Breast epithelium (tissue), 4 donors: ENCODE data around the gene EPS8L1. TPM values are rescaled to one million over a fixed set of nuclear protein-coding genes. Genes with fewer than 3 reads are reported as not detected.

Experiments
- DNase-seq, 2 donors: peaks; one replicate each; pipeline ENCODE4 v3.0.0-alpha.2; 2019; ENCODE audit warnings: low spot score in 2 of 2
- H3K27ac ChIP-seq, 2 donors: fragments of 200-600 bp; sonication (generic) in 1 of 2; one replicate each; pipeline ENCODE4 v1.5.1; 2016 to 2019; ENCODE audit warnings: mild to moderate bottlenecking in 1 of 2
- H3K27me3 ChIP-seq, 2 donors: fragments of 200-600 bp; sonication (generic) in 1 of 2; one replicate each; pipeline versions ENCODE4 v1.5.1 to v1.6.0; 2017 to 2019; ENCODE audit warnings: control low read depth in 1 of 2, mild to moderate bottlenecking in 1 of 2
- H3K36me3 ChIP-seq: fragments of 200-600 bp; one replicate; pipeline ENCODE4 v1.5.1; 2019
- H3K4me1 ChIP-seq, 2 donors: fragments of 200-600 bp; sonication (generic); one replicate each; pipeline ENCODE4 v1.5.1; 2016 to 2019; ENCODE audit warnings: control low read depth in 1 of 2
- H3K4me3 ChIP-seq, 3 donors: fragments of 200-600 bp; sonication (generic); 1 replicate in 2 of 3; 2 replicates in 1 of 3; pipeline ENCODE4 v1.5.1; 2016 to 2019; ENCODE audit warnings: mild to moderate bottlenecking in 3 of 3, moderate library complexity in 2 of 3
- H3K9me3 ChIP-seq, 2 donors: fragments of 200-600 bp; sonication (generic) in 1 of 2; one replicate each; pipeline ENCODE4 v1.5.1; 2016 to 2019; ENCODE audit warnings: control low read depth in 1 of 2
- POLR2A ChIP-seq: fragments of 450-650 bp; IDR thresholded peaks from one replicate; pipeline ENCODE4 v1.6.1; 2016; ENCODE audit warnings: antibody characterized with exemption, mild to moderate bottlenecking, moderate library complexity
- POLR2AphosphoS5 ChIP-seq, 3 donors: sonication (generic); formaldehyde crosslinking; IDR thresholded peaks; one replicate each; pipeline ENCODE4 v1.6.1; 2017; ENCODE audit warnings: antibody characterized with exemption in 3 of 3
- intact Hi-C: fragments of 100-400 bp; cut with DNase I; formaldehyde crosslinking; loops from one replicate; pipeline ENCODE4 v1.15.1; 2023; ENCODE audit warnings: low total_unique reads
- total RNA-seq, 3 donors: library from RNA; depleted of rRNA; stranded (reverse); fragments of >200 nt; gene quantifications; one replicate each; pipeline ENCODE4 v1.1.0, GENCODE V29; 2016
- TF ChIP-seq, protein P1 (sequence below), 3 donors: fragments of 450-650 bp; IDR thresholded peaks; one replicate each; pipeline ENCODE4 v1.5.1; 2016 to 2017; ENCODE audit warnings: antibody characterized with exemption in 3 of 3, mild to moderate bottlenecking in 3 of 3, moderate library complexity in 3 of 3

The EPS8L1 gene
- total RNA-seq, 3 donors from 2014 or later, result 2.4 to 51.1 (median 50.1) TPM

DNA sequence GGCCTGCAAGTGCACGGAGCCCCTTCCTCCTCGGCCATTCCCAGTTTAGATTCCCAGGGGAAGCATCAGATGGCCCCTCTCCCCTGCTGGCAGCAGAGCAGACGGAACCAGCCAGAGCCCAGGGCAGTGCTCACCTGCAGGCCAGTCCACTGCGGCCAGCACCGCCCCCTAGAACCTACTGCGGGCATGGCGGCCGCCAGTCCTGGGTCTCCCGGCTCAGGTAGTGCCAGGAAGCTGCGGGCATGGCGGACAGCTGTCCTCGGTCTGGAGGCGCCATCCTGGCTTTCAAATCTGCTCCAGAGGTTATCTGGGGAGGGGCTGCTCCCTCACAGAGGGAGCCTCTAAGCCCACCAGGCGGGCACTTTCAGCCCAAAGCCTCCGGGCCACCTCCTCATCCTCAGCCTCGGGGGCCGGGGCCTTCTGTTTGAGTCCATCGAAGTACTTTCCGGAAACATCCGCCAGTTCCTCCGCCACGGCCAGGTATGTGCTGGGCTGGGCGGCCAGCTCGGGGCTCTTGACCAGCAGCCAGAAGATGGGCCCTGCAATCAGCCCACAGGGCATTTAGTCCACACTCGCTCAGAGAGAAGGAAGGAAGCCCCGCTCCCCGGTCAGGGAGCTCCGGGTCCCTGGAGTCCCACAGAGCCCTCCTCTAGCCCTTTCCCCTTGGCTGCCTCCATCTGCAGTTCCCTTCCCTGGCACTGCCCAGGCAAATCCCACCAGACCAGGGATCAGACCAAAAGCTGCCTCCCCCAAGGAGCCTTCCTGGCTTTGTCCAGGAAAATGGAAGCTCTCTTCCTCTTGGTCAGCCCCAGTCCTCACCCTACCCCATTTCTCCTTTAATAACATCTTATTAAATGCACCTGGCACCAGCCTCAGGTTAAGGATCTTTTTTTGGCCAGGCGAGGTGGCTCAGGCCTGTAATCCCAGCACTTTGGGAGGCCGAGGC is 30.6 kb upstream of the EPS8L1 start:
- TF ChIP-seq POLR2AphosphoS5 (IDR thresholded peaks at IDR 0.05), result no peak
- TF ChIP-seq, protein P1, sequence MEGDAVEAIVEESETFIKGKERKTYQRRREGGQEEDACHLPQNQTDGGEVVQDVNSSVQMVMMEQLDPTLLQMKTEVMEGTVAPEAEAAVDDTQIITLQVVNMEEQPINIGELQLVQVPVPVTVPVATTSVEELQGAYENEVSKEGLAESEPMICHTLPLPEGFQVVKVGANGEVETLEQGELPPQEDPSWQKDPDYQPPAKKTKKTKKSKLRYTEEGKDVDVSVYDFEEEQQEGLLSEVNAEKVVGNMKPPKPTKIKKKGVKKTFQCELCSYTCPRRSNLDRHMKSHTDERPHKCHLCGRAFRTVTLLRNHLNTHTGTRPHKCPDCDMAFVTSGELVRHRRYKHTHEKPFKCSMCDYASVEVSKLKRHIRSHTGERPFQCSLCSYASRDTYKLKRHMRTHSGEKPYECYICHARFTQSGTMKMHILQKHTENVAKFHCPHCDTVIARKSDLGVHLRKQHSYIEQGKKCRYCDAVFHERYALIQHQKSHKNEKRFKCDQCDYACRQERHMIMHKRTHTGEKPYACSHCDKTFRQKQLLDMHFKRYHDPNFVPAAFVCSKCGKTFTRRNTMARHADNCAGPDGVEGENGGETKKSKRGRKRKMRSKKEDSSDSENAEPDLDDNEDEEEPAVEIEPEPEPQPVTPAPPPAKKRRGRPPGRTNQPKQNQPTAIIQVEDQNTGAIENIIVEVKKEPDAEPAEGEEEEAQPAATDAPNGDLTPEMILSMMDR (IDR thresholded peaks at IDR 0.05), result no peak
- TF ChIP-seq POLR2A, result no peak
- DNase-seq, result peak in 1 of 2 donors; percentile 20
- Histone ChIP-seq H3K27ac (no peak overlapping the region), H3K9me3 (no peaks in the 10 kb centered on the region), H3K27me3 (no peaks in the 10 kb centered on the region), H3K4me3 (no peak overlapping the region), H3K4me1 (no peaks in the 10 kb centered on the region), H3K36me3 (peaks cover 11% of the 10 kb centered on the region)
- intact Hi-C loops, result no loop called here

DNA sequence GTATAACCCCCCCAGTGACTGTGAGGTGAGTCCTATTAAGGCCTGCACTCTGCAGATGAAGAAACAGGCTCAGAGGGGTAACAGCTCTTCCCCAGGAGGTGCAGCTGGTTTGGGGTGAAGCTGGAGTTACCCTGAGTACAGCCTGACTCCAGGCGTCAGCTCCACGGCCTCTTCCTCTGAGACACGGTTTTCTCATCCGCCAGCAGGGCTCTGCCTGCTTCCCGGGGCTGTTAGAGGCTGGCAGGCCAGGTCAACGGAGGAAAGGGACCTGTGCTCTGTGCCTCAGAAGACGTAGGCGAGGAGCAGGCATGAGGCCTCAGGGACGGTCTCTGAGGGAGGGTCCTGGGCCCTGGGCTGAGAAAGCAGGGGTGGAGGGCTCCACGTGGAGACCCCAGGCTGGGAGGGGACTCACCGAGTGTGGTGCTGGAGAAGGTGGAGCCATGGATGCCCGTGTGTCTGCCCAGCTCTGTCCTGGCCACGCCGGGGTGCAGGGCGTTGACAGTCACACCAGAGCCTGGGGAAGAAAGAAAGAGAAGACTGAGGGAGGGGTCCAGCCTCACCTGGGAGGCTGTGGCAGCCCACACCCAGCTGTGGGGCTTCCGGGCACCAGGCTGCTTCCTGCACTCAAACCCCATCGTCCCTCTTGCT is 28.6 kb upstream of the EPS8L1 start:
- peaks cover 11% of the 10 kb centered on the region for H3K36me3 ChIP-seq
- no peaks in the 10 kb centered on the region for H3K27me3 ChIP-seq
- no peak for DNase-seq
- no peak overlapping the region for H3K27ac ChIP-seq
- intact Hi-C loops, result no loop called here
- H3K9me3 ChIP-seq, result no peaks in the 10 kb centered on the region
- H3K4me3 ChIP-seq, result no peak overlapping the region
- no peak for TF ChIP-seq POLR2AphosphoS5 (IDR thresholded peaks at IDR 0.05)
- TF ChIP-seq, protein P1 (IDR thresholded peaks at IDR 0.05), result no peak
- no peak for TF ChIP-seq POLR2A
- H3K4me1 ChIP-seq, result no peaks in the 10 kb centered on the region

DNA sequence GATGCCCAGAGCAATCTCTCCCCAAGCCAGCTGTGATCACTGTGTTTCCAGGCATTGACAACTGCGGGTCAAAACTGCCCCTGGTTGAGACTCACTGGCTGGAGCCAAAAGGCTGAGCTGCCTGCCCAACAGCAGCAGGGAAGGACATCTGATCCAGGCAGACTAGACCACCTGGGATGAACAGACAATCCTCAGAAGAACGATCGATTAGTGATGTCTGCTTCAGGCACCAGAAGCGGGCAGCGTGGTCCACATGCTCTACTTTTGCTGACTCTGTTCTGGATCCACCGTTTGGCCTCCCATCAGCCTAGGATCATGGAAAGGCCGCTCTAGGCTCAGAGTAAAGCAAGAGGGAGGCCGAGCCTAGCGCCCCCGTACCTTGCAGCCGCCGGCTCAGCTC is 27.7 kb upstream of the EPS8L1 start:
- Histone ChIP-seq H3K27me3 (no peaks in the 10 kb centered on the region), H3K27ac (no peak overlapping the region), H3K9me3 (no peaks in the 10 kb centered on the region), H3K4me3 (no peak overlapping the region), H3K36me3 (peaks cover 11% of the 10 kb centered on the region), H3K4me1 (no peaks in the 10 kb centered on the region)
- intact Hi-C loops, result no loop called here
- DNase-seq, result no peak
- TF ChIP-seq POLR2AphosphoS5 (IDR thresholded peaks at IDR 0.05) (no peak), POLR2A (no peak)
- TF ChIP-seq, protein P1 (IDR thresholded peaks at IDR 0.05), result no peak

DNA sequence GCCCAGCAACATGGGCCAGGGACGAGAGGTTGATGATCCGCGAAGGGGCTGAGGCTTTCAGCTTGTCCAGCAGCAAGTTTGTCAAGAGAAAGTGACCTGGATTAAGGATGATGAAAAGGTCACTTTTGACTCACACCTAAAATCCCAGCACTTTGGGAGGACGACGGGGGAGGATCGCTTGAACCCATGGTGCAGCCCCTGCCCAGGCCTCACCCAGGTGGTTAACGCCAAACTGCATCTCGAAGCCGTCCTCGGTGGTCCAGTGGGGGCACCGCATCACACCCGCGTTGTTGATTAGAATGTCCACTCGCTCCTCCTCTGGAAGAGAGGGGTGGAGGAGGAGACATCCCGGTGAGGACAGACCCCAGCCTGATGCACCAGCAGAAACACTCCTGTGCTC is 27.2 kb upstream of the EPS8L1 start:
- intact Hi-C loops, result no loop called here
- no peaks in the 10 kb centered on the region for H3K27me3 ChIP-seq
- no peak for DNase-seq
- no peak overlapping the region for H3K4me3 ChIP-seq
- no peaks in the 10 kb centered on the region for H3K4me1 ChIP-seq
- peaks cover 11% of the 10 kb centered on the region for H3K36me3 ChIP-seq
- TF ChIP-seq POLR2AphosphoS5 (IDR thresholded peaks at IDR 0.05) (no peak), POLR2A (no peak)
- TF ChIP-seq, protein P1 (IDR thresholded peaks at IDR 0.05), result no peak
- H3K27ac ChIP-seq, result no peak overlapping the region
- H3K9me3 ChIP-seq, result no peaks in the 10 kb centered on the region
